SK-N-MC (cell line): ENCODE measurements around the gene PRSS1.

Experiments
- EZH2 ChIP-seq: fragments of 200-600 bp; sonication (generic); IDR thresholded peaks from one replicate; pipeline ENCODE4 v1.6.1; 2017; ENCODE audit warnings: antibody characterized with exemption
- FOXP2 ChIP-seq: optimal IDR thresholded peaks from 2 replicates; pipeline ENCODE3; 2011; ENCODE audit warnings: mild to moderate bottlenecking, moderate library complexity; ENCODE audit not compliant: insufficient read depth; ENCODE audit errors: extremely low read length, control extremely low read depth
- POLR2AphosphoS5 ChIP-seq: IDR thresholded peaks from 2 replicates; pipeline ENCODE4 v1.6.1; 2012; ENCODE audit warnings: mild to moderate bottlenecking, low read depth, low read length, borderline replicate concordance

DNA sequence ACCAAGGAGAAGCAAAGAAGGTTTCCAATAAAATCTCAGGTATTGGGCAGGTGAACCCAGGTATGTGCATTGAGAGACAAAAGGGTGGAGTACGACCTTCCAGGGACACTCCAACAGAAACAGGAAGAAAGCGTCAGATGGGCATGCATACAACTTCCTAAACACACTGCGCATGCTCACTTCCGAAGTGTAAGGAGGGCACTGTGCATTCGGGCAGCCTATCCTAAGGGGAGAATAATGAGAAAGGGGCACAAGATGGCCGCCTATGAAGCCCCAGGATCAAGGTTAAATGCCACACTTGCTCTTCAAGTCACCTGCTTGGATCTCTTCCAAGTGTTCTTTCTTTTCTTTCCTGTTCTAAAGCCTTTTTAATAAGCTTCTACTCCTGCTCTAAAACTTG, 39.4 kb upstream of the PRSS1 start:
- no peak for TF ChIP-seq EZH2
- no peak for TF ChIP-seq POLR2AphosphoS5
- no peak for TF ChIP-seq FOXP2
